ENCODE data around the gene CNOT4. TPM values are rescaled to one million over a fixed set of nuclear protein-coding genes. Genes with fewer than 3 reads are reported as not detected.

The CNOT4 gene
- total RNA-seq, 1 experiment from 2014 or later, result 9.7 TPM

- intact Hi-C loops (cut with micrococcal nuclease), result loop anchor here (1.0 to 5.0 kb wide), 2 partner anchors 146 to 277 kb away; no protein-coding TSS in a partner anchor
- no peaks in the 10 kb centered on the region for H3K27me3 ChIP-seq (ENCODE audit: low read length)
- peaks cover 57% of the 10 kb centered on the region for H3K79me2 ChIP-seq (ENCODE audit: low read length)
- H4K20me1 ChIP-seq (ENCODE audit: low read length), result 0 out of 2 replicates have a peak, but pooled peaks cover 5% of the 10 kb centered on the region
- H2AFZ ChIP-seq (ENCODE audit: low read length), result peak overlapping the region; percentile 82
- TSS peak; percentile 99 for BruUV-seq (replicated peaks)
- peak; percentile 66 for ATAC-seq
- H3F3A ChIP-seq (ENCODE audit: low read length, unreplicated experiment), result no peaks in the 10 kb centered on the region
- DNase-seq, result peak; percentile 75
- POLR2A ChIA-PET (ENCODE audit: unreplicated experiment), result interaction anchor here (0.6 kb wide), 1 partner anchor 28 kb away, joined by 3 read pairs; no protein-coding TSS in a partner anchor
- peak overlapping the region; percentile 83 for H3K27ac ChIP-seq (ENCODE audit: low read length)
- no peaks in the 10 kb centered on the region for H3K9me2 ChIP-seq (replicated peaks; ENCODE audit: low read length)
- H3K9ac ChIP-seq (ENCODE audit: low read length), result peak overlapping the region; percentile 99
- H3K36me3 ChIP-seq (ENCODE audit: low read depth, low read length), result no peaks in the 10 kb centered on the region
- peaks cover 6% of the 10 kb centered on the region for H3K4me1 ChIP-seq (ENCODE audit: insufficient read depth, low read length)
- no peaks in the 10 kb centered on the region for H3K9me3 ChIP-seq (ENCODE audit: low read length)
- TF ChIP-seq EZH2 (IDR thresholded peaks at IDR 0.05; ENCODE audit: low read length, unreplicated experiment) (no peak), CTCF (conservative IDR thresholded peaks at IDR 0.05; ENCODE audit: low read depth, low read length) (peak; percentile 78), EZH2phosphoT487 (IDR thresholded peaks at IDR 0.05; ENCODE audit: borderline replicate concordance, low read length) (no peak)
- CTCF ChIA-PET, result interaction anchor here (0.9 kb wide), 1 partner anchor 279 kb away, joined by 3 read pairs; no protein-coding TSS in a partner anchor
- peak overlapping the region; percentile 91 for H3K4me2 ChIP-seq (ENCODE audit: low read length)
- H3K4me3 ChIP-seq (ENCODE audit: low read length), result peak overlapping the region; percentile 93
Measured at GRCh38 chr7:135558337-135558767, 48.5 kb upstream of the CNOT4 start.

- H2AFZ ChIP-seq (ENCODE audit: low read length), result peak within 1 kb of the TSS; percentile 82
- H3K9me3 ChIP-seq (ENCODE audit: low read length), result no peaks in the 10 kb centered on the region
- BruUV-seq (replicated peaks), result TSS peak; percentile 68
- no peaks in the 10 kb centered on the region for H3K9me2 ChIP-seq (replicated peaks; ENCODE audit: low read length)
- no peaks in the 10 kb centered on the region for H3K27me3 ChIP-seq (ENCODE audit: low read length)
- DNase-seq (peak; percentile 74), ATAC-seq (peak; percentile 87)
- POLR2A ChIA-PET (ENCODE audit: unreplicated experiment), result interaction anchor here (0.6 kb wide), 1 partner anchor 28 kb away, joined by 3 read pairs; no protein-coding TSS in a partner anchor
- intact Hi-C loops (cut with micrococcal nuclease), result loop anchor here (1.0 to 5.0 kb wide), 3 partner anchors 47 to 276 kb away; partner anchors contain the start of gene CNOT4
- H3K4me2 ChIP-seq (ENCODE audit: low read length), result peak within 1 kb of the TSS; percentile 91
- CTCF ChIA-PET, result interaction anchor here (0.9 kb wide), 1 partner anchor 278 kb away, joined by 3 read pairs; no protein-coding TSS in a partner anchor
- no peak for TF ChIP-seq EZH2 (IDR thresholded peaks at IDR 0.05; ENCODE audit: low read length, unreplicated experiment)
- H3K4me3 ChIP-seq (ENCODE audit: low read length), result peak within 1 kb of the TSS; percentile 93
- H3K9ac ChIP-seq (ENCODE audit: low read length), result peak within 1 kb of the TSS; percentile 99
- H4K20me1 ChIP-seq (ENCODE audit: low read length), result 0 out of 2 replicates have a peak, but pooled peaks cover 5% of the 10 kb centered on the region
- H3K27ac ChIP-seq (ENCODE audit: low read length), result peak within 1 kb of the TSS; percentile 83
- H3F3A ChIP-seq (ENCODE audit: low read length, unreplicated experiment), result no peaks in the 10 kb centered on the region
- H3K4me1 ChIP-seq (ENCODE audit: insufficient read depth, low read length), result peaks cover 6% of the 10 kb centered on the region
- H3K36me3 ChIP-seq (ENCODE audit: low read depth, low read length), result no peaks in the 10 kb centered on the region
- H3K79me2 ChIP-seq (ENCODE audit: low read length), result peaks cover 50% of the 10 kb centered on the region
Measured at GRCh38 chr7:135557455-135558336, 47.8 kb upstream of the CNOT4 start, which contains the start of gene NUP205. Gene NUP205 (plus strand): TSS chr7:135557917. CDS start chr7:135557945, 28 bp downstream.

GRCh38 chr7:135553346-135553745 is 43.4 kb upstream of the CNOT4 start:
- intact Hi-C loops (cut with micrococcal nuclease), result no loop called here
- ChIA-PET CTCF (no interaction called here), POLR2A (ENCODE audit: unreplicated experiment) (no interaction called here)
- peaks cover 7% of the 10 kb centered on the region for H3K79me2 ChIP-seq (ENCODE audit: low read length)
- no peaks in the 10 kb centered on the region for H4K20me1 ChIP-seq (ENCODE audit: low read length)
- no peaks in the 10 kb centered on the region for H3K27me3 ChIP-seq (ENCODE audit: low read length)
- H3K4me1 ChIP-seq (ENCODE audit: insufficient read depth, low read length), result no peaks in the 10 kb centered on the region
- no peaks in the 10 kb centered on the region for H3K36me3 ChIP-seq (ENCODE audit: low read depth, low read length)
- no peak for ATAC-seq
- H3K9me2 ChIP-seq (replicated peaks; ENCODE audit: low read length), result no peaks in the 10 kb centered on the region
- H3K9ac ChIP-seq (ENCODE audit: low read length), result no peak overlapping the region
- TF ChIP-seq EZH2phosphoT487 (IDR thresholded peaks at IDR 0.05; ENCODE audit: borderline replicate concordance, low read length), result no peak
- no peak for TF ChIP-seq CTCF (conservative IDR thresholded peaks at IDR 0.05; ENCODE audit: low read depth, low read length)
- no peak for TF ChIP-seq EZH2 (IDR thresholded peaks at IDR 0.05; ENCODE audit: low read length, unreplicated experiment)
- H2AFZ ChIP-seq (ENCODE audit: low read length), result no peak overlapping the region
- no peak for DNase-seq
- no peak overlapping the region for H3K4me2 ChIP-seq (ENCODE audit: low read length)
- H3K4me3 ChIP-seq (ENCODE audit: low read length), result no peak overlapping the region
- no peaks in the 10 kb centered on the region for H3F3A ChIP-seq (ENCODE audit: low read length, unreplicated experiment)
- BruUV-seq (replicated peaks), result no TSS peak
- H3K9me3 ChIP-seq (ENCODE audit: low read length), result no peaks in the 10 kb centered on the region
- no peak overlapping the region for H3K27ac ChIP-seq (ENCODE audit: low read length)
